ENCODE data around the gene CBLC. TPM values are rescaled to one million over a fixed set of nuclear protein-coding genes. Genes with fewer than 3 reads are reported as not detected.

CBLC gene
- total and polyA plus RNA-seq, 2 donors from 2014 or later, result 8.2 to 11.5 TPM

GRCh38 chr19:44846455-44847143 is 68.9 kb downstream of the CBLC start:
- no peaks in the 10 kb centered on the region for H3K9me3 ChIP-seq (ENCODE audit: control insufficient read depth in 2 of 3, insufficient read depth in 1 of 3, low read length in 3 of 3)
- H3K27me3 ChIP-seq (ENCODE audit: control insufficient read depth, insufficient read depth, low read length), result no peaks in the 10 kb centered on the region
- DNase-seq (peak; percentile 80 to 93 (median 88)), FAIRE-seq (no peak)
- peak overlapping the region; percentile 95 to 96 for H3K27ac ChIP-seq (ENCODE audit: low read depth in 2 of 2, low read length in 2 of 2)
- no peaks in the 10 kb centered on the region for H3K36me3 ChIP-seq (ENCODE audit: control insufficient read depth in 2 of 3, insufficient read depth in 3 of 3, low read length in 3 of 3)
- peak overlapping the region; percentile 78 to 100 (median 99) for H3K9ac ChIP-seq (ENCODE audit: low read length in 3 of 3)
- TF ChIP-seq CTCF (IDR thresholded peaks at IDR 0.05; ENCODE audit: borderline replicate concordance, extremely low read depth, insufficient read depth), result no peak
- H3K4me1 ChIP-seq (ENCODE audit: control insufficient read depth in 2 of 3, insufficient read depth in 2 of 3, low read depth in 1 of 3, low read length in 3 of 3), result peaks cover 0 to 28% (median 4%) of the 10 kb centered on the region in 3 donors
- peak overlapping the region; percentile 88 to 95 (median 91) for H3K4me3 ChIP-seq (ENCODE audit: low read length in 3 of 3)
- intact Hi-C loops (cut with DNase I), result loop anchor here (10.0 kb wide), 1 partner anchor 52 kb away; no protein-coding TSS in a partner anchor

GRCh38 chr19:44847144-44848035 is 69.7 kb downstream of the CBLC start:
- intact Hi-C loops (cut with DNase I), result loop anchor here (10.0 kb wide), 1 partner anchor 53 kb away; no protein-coding TSS in a partner anchor
- Histone ChIP-seq H3K9ac (ENCODE audit: low read length in 3 of 3) (peak overlapping the region; percentile 78 to 100 (median 99)), H3K9me3 (ENCODE audit: control insufficient read depth in 2 of 3, insufficient read depth in 1 of 3, low read length in 3 of 3) (no peaks in the 10 kb centered on the region), H3K4me1 (ENCODE audit: control insufficient read depth in 2 of 3, insufficient read depth in 2 of 3, low read depth in 1 of 3, low read length in 3 of 3) (peaks cover 0 to 29% (median 4%) of the 10 kb centered on the region in 3 donors), H3K36me3 (ENCODE audit: control insufficient read depth in 2 of 3, insufficient read depth in 3 of 3, low read length in 3 of 3) (no peaks in the 10 kb centered on the region), H3K4me3 (ENCODE audit: low read length in 3 of 3) (peak overlapping the region; percentile 88 to 95 (median 91)), H3K27me3 (ENCODE audit: control insufficient read depth, insufficient read depth, low read length) (no peaks in the 10 kb centered on the region), H3K27ac (ENCODE audit: low read depth in 2 of 2, low read length in 2 of 2) (peak overlapping the region; percentile 95 to 96)
- FAIRE-seq (no peak), DNase-seq (peak; percentile 72 to 93 (median 90))
- no peak for TF ChIP-seq CTCF (IDR thresholded peaks at IDR 0.05; ENCODE audit: borderline replicate concordance, extremely low read depth, insufficient read depth)

- H3K4me1 ChIP-seq (ENCODE audit: control insufficient read depth in 2 of 3, insufficient read depth in 2 of 3, low read depth in 1 of 3, low read length in 3 of 3), result peaks cover 0 to 29% (median 4%) of the 10 kb centered on the region in 3 donors
- no peaks in the 10 kb centered on the region for H3K9me3 ChIP-seq (ENCODE audit: control insufficient read depth in 2 of 3, insufficient read depth in 1 of 3, low read length in 3 of 3)
- H3K4me3 ChIP-seq (ENCODE audit: low read length in 3 of 3), result peak overlapping the region; percentile 88 to 95 (median 91)
- no peak for FAIRE-seq
- H3K9ac ChIP-seq (ENCODE audit: low read length in 3 of 3), result peak overlapping the region; percentile 2 to 100 (median 52)
- peak overlapping the region; percentile 95 to 96 for H3K27ac ChIP-seq (ENCODE audit: low read depth in 2 of 2, low read length in 2 of 2)
- H3K36me3 ChIP-seq (ENCODE audit: control insufficient read depth in 2 of 3, insufficient read depth in 3 of 3, low read length in 3 of 3), result no peaks in the 10 kb centered on the region
- H3K27me3 ChIP-seq (ENCODE audit: control insufficient read depth, insufficient read depth, low read length), result no peaks in the 10 kb centered on the region
- intact Hi-C loops (cut with DNase I), result loop anchor here (10.0 kb wide), 1 partner anchor 53 kb away; no protein-coding TSS in a partner anchor
- DNase-seq, result peak in 4 of 5 donors; percentile 55 to 83 (median 78)
- TF ChIP-seq CTCF (IDR thresholded peaks at IDR 0.05; ENCODE audit: borderline replicate concordance, extremely low read depth, insufficient read depth), result no peak
These were observed 70.5 kb downstream of the CBLC start for GRCh38 chr19:44848036-44848811.
